GM20431 (cell line): ENCODE data around the gene KCNAB1.

Experiments
- in situ Hi-C: fragments of 300-500 bp; cut with MseI, MboI; formaldehyde crosslinking; loops from one replicate; pipeline ENCODE4 v1.15.0; 2020; ENCODE audit warnings: low sequenced_read_pairs; ENCODE audit not compliant: unreplicated experiment

Gene KCNAB1

GRCh38 chr3:156417559-156418132 lies 297.3 kb downstream of the KCNAB1 start:
- in situ Hi-C loops: no loop called here

DNA sequence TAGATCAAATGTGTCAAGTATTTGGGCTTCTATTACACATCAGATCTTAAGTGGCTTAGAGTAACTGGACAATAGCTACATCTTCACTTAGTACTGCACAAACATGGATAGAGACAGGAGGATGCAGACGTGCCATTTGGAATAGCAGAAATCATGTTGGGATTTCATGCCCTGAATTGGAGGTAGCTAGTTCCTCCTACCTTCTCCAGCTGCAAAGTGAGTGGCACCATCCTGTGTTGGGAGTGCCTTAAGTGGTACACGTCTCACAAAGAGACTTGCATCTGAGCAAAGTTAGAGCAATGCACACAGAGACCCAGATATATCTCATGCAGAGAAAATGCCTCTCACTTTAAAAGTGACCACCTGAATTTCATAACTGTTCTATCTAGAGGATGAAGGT lies 298.1 kb downstream of the KCNAB1 start:
- in situ Hi-C loops: no loop called here

DNA sequence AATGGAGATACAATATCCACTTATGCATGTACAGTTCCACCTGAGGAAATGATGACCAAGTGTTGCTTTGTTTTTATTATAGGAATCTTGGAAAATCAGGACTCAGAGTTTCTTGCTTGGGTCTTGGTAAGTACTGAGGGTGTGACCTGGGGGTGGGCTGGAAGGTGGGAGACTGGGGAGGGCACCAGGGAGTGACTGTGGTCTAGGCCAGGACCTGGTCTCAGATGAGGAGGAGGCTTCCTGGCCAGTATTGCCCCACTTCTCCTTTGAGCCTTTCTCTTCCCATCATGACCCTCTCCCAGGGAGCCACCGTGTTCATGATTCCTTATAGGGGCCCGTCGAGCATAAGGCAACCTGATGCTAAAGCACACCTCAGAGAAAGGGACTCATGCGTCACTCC lies 301.2 kb downstream of the KCNAB1 start:
- in situ Hi-C loops: no loop called here

DNA sequence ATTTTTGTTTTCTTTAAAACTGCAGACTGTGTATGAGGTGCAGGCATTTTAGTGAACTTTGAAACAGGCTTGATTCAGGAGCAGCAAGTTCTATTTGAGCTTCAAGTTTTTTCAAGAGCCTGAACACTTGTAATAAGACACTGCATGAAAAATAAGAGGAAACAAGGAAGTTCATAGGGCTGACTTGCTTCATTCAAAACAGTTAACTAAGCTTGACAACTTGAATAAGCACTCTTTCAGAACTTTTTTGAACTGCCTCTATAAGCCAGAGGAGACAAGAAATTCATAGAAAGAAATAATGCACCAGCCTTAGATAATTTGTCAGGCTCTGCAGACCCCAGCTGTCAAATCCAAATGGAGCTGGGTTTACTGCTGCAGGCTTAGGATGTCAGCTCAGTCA lies 304.4 kb downstream of the KCNAB1 start:
- in situ Hi-C loops: no loop called here

DNA sequence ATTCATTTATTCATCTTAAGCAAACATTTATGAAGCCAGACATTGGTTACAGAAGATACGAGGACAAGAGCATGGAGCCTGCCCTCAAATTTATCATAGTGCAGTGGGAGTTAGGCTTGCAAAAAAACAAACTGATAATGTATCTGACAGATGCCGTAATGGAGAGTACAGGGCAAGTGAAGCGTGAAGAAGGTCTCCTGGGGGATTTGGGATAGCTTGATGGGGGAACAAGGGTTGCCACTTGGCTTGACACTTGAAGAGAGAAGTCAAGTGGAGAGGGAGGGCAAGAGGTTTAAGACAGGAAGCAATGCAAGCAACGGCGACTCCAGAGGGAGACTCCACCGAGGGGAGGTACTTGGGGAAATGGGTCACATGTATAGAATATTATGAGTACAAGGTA lies 305.3 kb downstream of the KCNAB1 start:
- in situ Hi-C loops: no loop called here

GRCh38 chr3:156429125-156429524 lies 308.7 kb downstream of the KCNAB1 start:
- in situ Hi-C loops: no loop called here

DNA sequence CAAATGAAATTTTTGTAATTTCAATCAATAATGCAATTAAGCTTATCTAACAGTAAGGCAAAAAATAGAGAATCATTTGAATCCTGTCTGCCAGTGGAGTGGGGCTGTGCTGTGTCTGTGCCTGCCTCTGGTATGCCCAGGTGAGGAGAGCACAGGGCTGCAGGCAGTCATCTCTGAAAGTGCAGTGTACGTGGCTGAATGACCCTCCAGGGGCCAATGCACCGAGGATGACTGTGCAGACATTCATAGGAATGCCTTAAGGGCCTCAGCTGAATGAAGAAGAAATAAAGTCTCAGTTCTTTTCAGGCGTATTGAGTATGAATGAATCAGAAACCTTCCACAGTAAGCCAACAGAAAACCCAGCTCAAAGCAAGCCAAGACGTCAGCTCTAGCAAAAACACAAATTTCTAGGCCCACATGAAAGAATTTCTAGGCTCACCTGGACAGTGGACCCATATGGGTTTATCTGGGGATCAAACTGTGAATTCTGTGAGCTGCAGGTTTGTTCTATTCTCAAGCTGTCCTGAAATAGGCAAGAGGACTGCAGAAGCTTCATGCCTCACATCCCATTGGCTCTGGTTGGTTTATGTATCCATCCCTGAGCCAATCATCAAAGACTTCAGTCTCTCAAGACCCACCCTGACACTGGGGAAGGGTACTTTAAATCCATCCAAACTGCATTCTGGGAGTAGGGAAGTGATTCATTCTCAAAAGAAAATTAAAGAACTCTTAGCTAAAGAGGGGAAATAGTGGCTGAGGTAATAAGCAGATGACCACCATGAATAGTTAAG lies 311.2 kb downstream of the KCNAB1 start:
- in situ Hi-C loops: no loop called here

- in situ Hi-C loops: no loop called here
Measured at GRCh38 chr3:156432563-156432962, 312.2 kb downstream of the KCNAB1 start.

- in situ Hi-C loops: no loop called here
Measured at GRCh38 chr3:156433138-156433537, 312.8 kb downstream of the KCNAB1 start.

DNA sequence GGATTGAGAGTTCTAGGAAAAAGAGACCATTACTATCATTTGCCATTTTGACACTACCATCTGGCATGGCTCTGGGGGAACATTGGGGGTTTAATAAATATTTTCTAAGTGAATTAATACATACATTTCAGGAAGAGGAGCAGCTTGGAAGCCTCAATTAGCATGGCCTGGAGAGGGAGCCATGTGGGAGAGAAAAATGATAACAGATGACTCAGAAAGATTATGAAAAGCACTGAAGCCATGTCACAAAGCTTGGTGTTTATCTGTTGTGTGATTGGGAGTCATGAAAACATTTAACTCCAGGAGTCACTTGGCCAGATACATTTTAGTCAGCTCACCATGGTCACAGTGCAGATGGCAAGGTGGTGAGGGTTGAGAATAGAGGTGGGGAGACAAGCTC lies 313.5 kb downstream of the KCNAB1 start:
- in situ Hi-C loops: no loop called here

GRCh38 chr3:156434921-156435320 lies 314.5 kb downstream of the KCNAB1 start:
- in situ Hi-C loops: no loop called here

- in situ Hi-C loops: no loop called here
Measured at GRCh38 chr3:156443079-156443478, 322.7 kb downstream of the KCNAB1 start.

DNA sequence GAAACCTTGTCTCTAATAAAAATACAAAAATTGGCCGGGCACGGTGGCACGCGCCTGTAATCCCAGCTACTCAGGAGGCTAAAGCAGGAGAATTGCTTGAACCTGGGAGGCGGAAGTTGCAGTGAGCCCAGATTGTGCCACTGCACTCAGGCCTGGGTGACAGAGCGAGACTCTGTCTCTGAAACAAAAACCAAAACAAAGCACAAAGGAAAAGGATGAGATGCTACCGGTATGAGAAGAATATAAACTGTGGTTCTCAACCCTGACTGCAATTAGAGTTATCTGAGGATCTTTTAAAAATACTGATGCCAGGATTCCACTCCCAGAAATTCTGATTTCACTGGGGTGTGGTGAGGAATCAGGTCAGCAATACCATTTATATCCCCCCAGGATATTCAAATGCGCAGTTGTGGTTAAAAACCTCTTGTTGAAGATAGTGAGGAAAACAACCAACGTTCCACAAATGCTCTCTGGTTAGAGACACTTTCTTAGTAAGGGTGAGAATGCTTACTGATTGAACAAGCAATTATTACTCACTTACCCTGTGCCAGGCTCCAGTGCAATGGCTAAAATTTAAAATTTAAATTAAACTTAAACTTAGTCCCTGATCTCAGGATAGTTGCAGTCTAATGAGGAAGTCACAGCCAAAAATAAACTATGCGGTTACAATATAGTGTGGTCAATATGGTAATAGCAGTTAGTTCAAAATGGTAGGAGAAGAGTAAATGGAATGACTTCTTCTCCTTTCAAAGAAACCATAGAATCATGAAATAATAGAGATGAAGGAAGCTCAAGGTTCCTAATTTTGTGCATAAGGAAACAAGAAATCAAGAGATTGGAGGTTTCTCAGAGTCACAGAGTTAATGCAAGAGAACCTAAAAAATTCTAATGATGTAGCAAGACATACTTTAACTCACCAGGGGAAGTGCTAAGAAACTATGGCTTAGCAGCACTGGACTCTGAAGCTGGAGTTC lies 325.0 kb downstream of the KCNAB1 start:
- in situ Hi-C loops: no loop called here

DNA sequence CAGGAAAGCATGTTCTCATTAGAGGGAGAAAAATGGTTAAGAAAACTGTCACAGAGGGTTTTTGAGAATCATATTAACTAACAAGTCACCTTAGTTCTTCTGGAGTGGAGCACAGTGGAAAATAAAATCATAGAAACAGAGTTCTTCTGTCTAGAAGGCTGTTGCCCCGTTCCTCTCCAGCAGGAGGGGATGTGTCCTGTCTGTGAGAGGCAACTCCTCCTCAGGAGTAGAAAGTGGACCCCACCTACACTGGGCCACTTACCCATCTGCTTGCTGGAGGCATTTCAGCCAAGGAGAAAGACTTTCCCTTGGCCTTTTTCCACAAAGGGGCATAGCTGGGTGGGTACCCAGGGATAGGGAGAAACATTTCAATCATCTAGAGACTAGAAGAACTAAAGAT lies 327.9 kb downstream of the KCNAB1 start:
- in situ Hi-C loops: no loop called here

DNA sequence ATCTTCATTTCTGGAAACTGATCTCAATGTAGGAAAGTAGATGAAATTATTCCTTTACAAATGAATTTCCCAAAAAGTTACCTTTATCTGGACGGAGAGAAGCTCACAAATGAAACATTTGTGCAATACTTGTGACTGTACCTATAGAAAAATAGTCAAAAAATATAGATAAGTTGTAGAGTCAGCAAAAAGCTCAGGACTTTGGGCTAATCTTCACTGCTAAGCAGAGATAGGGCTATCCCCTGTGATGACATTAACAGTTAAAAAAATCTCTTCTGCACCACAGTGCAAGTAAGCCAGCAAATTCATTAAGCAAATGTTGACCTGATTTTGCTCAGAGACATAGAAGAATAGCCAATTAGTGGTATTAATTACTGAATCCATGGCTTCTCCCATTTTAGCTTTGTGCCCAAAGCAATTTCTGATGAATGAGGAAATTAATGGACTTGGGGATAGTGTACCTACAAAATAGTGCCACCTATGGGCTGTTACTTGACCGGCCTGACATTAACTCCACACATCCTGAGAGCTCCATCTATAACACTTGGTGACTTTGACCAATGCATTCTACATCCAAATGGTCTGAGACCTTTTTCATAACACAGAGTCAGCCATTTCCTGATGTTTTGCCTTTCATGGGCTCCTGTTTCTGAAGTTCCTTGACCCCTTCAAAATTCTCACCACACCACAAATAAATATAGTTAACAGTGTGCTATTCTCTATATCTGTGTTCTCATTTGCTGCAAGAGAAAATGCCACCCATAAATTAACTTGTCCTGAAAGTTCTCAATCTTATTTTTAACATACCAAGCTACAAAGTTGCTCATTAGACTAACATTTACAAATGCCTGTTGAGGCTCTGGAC lies 329.6 kb downstream of the KCNAB1 start:
- in situ Hi-C loops: no loop called here

- in situ Hi-C loops: no loop called here
Measured at GRCh38 chr3:156455839-156456238, 335.5 kb downstream of the KCNAB1 start.

DNA sequence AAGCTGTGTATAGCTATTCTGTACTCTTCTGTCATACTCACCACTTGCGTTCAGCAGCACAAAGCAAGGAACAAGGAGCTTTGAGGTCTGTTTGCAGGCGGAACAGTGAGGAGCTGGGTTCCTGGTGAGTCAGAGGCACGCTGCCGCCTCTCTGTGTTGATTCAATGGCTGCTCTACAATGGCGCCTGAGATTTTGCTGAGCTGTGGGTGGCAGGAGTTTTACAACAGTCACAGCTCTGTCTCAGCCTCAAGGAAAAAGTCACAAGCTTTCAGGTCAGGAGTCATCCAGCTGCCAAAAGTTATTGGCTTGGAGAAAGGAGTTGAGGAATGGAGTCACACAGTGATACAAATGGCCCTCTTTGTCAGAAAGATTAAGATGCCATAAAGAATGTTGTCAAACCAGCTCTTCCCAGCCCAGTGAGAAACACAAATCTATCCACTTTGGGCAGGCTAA lies 336.4 kb downstream of the KCNAB1 start:
- in situ Hi-C loops: no loop called here

DNA sequence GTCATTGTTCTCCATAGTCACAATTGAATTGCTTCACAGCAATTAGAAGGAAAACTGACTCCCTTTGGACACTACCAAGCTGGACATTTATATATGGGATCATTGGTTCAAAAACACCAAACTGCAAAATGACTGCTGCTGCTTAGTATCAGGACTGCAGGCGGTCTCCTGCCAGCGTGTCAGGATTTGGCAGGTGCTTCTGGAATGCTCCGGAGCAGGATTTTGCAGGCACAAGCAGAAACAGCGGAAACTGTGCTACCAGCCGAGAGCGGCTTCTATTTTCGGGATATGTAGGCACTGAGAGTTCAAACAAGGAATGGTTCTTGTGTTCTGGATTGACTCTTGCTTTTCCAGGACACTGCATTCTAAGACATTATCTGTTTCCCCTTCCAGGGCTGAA lies 339.1 kb downstream of the KCNAB1 start:
- in situ Hi-C loops: no loop called here

DNA sequence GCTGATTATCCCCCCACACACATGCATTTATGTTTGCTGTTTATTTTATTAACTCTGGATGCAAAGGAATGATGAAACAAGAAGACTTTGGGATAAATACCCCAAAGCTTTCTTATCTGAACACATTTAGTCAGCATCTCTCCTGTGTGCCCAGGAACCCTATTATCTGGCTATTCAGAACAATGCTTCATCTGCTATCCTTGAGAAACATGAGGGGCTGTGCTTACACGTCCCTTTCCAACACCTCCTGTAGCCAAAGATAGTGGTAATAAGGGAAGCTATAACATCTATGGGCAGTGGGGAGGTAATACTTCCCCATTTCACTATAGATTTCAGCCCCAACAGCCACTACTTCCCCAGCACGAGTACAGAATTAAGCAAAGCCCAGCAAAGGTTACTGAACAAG lies 339.8 kb downstream of the KCNAB1 start:
- in situ Hi-C loops: no loop called here

DNA sequence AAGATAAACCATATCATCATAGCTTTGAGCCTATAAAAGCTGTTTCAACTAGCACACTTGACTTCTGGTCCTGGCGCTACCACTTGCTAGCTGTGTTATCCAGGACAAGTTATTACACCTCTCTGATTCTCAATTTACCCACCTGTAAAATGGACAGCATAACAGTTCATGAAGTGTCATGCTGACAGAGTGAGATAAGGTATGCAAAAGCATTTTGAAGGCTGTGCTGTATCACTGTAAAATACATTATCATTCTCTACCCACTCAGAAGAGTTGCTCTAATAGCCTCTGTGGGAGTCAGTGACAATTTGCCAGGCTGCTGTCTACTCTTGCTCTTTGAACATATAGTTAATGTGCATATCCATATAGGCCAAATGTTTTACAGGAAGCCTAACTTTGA lies 341.5 kb downstream of the KCNAB1 start:
- in situ Hi-C loops: no loop called here
